ENCODE data around the gene CLEC16A. TPM values are rescaled to one million over a fixed set of nuclear protein-coding genes. Genes with fewer than 3 reads are reported as not detected.

Gene CLEC16A
- total and polyA plus RNA-seq, 2 donors (not counting 1 experiment from before 2014, with no cell fraction given): 21.9 to 79.5 TPM

DNA sequence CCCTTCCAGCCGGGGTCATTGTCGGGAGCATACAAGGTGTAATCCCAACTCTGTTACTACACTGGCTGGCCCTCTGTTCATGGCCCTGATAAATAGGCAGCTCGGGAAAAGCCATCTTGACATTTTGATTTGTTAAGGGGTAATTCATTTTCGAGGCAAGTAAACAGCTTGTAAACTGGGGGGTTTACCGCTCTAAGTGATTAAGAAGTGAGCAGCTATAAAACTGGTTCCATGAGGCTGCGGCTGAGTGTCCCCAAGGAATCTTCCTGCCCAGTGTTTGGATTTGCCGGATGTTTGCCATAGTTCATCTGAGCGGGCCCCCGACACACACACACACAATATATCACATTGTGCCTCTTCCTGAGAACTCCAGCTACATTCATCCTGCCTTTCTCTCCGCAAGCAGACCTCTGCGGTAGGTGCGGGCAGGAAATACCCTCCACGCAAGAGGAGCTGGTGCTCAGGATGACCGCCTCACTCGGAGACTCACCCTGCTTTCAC is 219.4 kb downstream of the CLEC16A start:
- intact Hi-C loops (cut with micrococcal nuclease): no loop called here

More for the DNA sequence above, 219.4 kb downstream of the CLEC16A start:
- POLR2A ChIA-PET: interaction anchor here (0.6 kb wide), 1 partner anchor 86 kb away, joined by 3 read pairs; no protein-coding TSS in a partner anchor
- Histone ChIP-seq H4K20me1 (ENCODE audit: control insufficient read depth, insufficient read depth, low read length, poor library complexity, severe bottlenecking) (no peaks in the 10 kb centered on the region), H2AFZ (ENCODE audit: insufficient read depth, low read depth, low read length, poor library complexity, severe bottlenecking) (no peak overlapping the region), H3K4me3 (ENCODE audit: control extremely low read depth in 1 of 5, extremely low read depth in 1 of 5, insufficient read depth in 1 of 5, low read depth in 2 of 5, low read length in 4 of 5) (no peak overlapping the region), H3K4me2 (replicated peaks; ENCODE audit: low read depth, low read length, poor library complexity, severe bottlenecking) (no peak overlapping the region), H3K9ac (ENCODE audit: low read length) (no peak overlapping the region), H3K4me1 (ENCODE audit: control insufficient read depth in 2 of 2, insufficient read depth in 2 of 2, low read length in 2 of 2) (no peaks in the 10 kb centered on the region), H3K36me3 (replicated peaks in 1 of 2; ENCODE audit: control extremely low read depth in 1 of 2, control insufficient read depth in 1 of 2, extremely low read depth in 1 of 2, insufficient read depth in 2 of 2, low read length in 1 of 2) (peaks cover 7 to 34% of the 10 kb centered on the region in 2 experiments), H3K79me2 (ENCODE audit: control insufficient read depth, insufficient read depth, low read length) (peaks cover 4% of the 10 kb centered on the region), H3K27me3 (replicated peaks in 1 of 4; ENCODE audit: control extremely low read depth in 1 of 4, control insufficient read depth in 3 of 4, insufficient read depth in 4 of 4, low read length in 3 of 4) (no peaks in the 10 kb centered on the region), H3K27ac (ENCODE audit: low read length in 2 of 2) (no peak overlapping the region), H3K9me3 (ENCODE audit: control extremely low read depth in 1 of 3, control insufficient read depth in 2 of 3, insufficient read depth in 1 of 3, low read length in 2 of 3) (peaks cover 0 to 7% (median 0%) of the 10 kb centered on the region in 3 donors)
- no peak for DNase-seq
- CTCF ChIA-PET: no interaction called here
- no peaks in the 10 kb centered on the region for H3K4me1 Mint-ChIP-seq
- no peak overlapping the region for H3K27ac Mint-ChIP-seq
- WGBS (ENCODE audit: insufficient coverage): 98% methylated on average over 12 of the region's 15 CpGs
- H3K9me3 Mint-ChIP-seq (ENCODE audit: insufficient read depth): no peaks in the 10 kb centered on the region
- no peak for ATAC-seq (ENCODE audit: low read depth)
- TF ChIP-seq EZH2 (IDR thresholded peaks at IDR 0.05; ENCODE audit: borderline replicate concordance, insufficient read depth, low read depth, low read length, poor library complexity, severe bottlenecking): no peak
- TF ChIP-seq, protein P1, sequence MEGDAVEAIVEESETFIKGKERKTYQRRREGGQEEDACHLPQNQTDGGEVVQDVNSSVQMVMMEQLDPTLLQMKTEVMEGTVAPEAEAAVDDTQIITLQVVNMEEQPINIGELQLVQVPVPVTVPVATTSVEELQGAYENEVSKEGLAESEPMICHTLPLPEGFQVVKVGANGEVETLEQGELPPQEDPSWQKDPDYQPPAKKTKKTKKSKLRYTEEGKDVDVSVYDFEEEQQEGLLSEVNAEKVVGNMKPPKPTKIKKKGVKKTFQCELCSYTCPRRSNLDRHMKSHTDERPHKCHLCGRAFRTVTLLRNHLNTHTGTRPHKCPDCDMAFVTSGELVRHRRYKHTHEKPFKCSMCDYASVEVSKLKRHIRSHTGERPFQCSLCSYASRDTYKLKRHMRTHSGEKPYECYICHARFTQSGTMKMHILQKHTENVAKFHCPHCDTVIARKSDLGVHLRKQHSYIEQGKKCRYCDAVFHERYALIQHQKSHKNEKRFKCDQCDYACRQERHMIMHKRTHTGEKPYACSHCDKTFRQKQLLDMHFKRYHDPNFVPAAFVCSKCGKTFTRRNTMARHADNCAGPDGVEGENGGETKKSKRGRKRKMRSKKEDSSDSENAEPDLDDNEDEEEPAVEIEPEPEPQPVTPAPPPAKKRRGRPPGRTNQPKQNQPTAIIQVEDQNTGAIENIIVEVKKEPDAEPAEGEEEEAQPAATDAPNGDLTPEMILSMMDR (IDR thresholded peaks at IDR 0.05): no peak
- H3K4me3 Mint-ChIP-seq: no peak overlapping the region
- H3K27me3 Mint-ChIP-seq: no peaks in the 10 kb centered on the region
